ENCODE data around the gene PC.
"Not testable (repeated sequence)": the region's sequence is repeated elsewhere in the genome, so short reads cannot be mapped to it uniquely, and the experiment has no call there.

The PC gene

DNA sequence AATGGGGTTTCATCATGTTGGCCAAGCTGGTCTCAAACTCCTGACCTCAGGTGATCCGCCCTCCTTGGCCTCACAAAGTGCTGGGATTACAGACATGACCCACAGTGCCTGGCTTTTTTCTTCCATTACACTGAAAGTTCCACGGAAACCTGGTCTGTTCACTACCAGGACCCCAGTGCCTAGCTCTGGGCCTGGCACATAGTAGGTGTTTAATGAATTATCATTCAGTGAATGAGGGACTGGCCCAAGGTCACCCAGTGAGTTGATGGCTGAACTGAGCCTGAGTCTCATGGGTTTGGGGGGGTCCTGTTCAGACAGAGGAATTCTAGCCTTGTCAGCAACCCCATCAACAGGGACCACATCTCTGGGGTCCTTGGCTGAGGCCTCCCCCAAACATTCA, 20.0 kb upstream of the PC start:
- DNase-seq: no peak

- no peak for DNase-seq
Observed at GRCh38 chr11:66976925-66977324, 18.7 kb upstream of the PC start.

DNA sequence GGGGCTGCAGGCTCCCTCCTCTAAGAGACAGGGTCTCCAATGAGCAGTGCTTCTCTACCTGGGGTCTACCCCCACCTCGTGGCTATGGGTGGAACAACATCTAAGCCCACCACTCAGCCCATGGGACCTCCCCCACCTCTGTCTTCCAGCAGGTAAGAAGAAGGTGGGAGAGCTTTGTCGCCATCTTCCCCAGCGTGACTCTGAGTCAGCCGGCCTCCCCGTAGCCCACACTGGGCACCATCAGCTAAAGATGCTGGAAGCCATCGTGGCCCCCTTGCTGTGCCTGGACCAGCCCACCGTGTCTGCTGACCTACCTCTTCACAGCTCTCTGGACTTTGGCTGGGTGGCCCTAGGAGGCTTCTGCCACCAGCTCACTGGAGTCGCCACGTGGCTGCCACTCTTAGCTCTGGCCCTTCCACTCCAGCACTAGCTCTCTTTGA, 17.9 kb upstream of the PC start:
- no peak for DNase-seq

DNA sequence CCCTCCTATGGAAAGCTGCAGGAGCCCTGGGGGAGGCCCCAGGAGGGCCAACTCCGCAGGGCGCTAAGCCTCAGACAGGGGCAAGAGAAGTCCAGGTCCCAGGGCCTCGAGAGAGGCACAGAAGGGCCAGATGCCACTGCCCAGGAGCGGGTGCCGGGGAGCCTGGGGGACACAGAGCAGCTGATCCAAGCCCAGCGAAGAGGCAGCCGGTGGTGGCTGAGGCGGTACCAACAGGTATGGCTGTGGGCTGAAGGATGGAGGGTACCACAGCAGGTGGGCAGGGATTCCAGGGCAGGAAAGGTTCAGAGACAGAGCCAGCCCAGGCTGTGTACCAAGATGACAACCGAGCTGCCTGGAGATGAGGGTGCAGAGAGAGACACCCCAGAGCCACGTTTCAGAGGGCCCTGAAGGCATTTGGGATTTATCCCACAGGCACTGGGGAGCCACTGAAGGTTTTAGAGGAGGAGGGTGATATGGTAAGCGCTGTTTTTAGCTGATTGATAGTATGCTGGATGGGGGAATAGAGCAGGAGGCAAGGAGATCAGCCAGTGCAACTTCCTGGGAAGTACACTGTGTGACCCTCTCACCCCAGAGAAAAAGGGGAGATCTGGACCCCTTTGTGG, 17.3 kb upstream of the PC start:
- DNase-seq: no peak

DNA sequence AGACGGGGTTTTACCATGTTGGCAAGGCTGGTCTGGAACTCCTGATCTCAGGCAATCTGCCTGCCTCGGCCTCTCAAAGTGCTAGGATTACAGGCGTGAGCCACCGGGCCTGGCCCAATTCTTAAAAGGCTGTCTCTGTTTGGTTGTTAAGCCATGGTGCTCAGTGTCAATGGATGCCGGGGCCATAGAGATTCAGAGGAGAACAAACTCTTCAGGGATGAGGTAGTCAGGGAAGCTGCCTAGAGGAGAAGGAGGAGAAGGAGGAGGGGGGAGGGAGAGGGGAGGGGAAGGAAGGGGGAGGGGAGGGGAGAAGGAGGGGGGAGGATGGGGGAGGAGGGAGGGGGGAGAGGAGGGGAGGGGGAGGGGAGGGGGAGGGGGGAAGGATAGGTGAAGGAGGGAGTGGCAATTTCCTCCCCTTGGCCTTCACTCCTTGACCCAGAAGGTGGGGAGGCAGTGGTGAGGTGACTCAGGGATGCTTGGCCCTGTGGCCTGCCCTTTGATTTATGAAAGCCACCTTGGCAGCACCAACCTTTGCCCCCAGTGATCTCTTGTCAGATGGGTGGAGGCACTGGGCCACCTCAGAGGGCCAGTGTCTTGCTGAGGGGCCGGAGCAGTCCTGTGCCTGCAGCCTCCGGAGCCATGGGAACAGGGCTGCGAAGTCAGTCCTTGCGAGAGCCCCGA, 16.7 kb upstream of the PC start, which contains the start of gene C11orf86:
TSS of gene C11orf86 (plus strand) at position 581 of the 681 bp plus-strand sequence. CDS start at position 640, 59 bp downstream.
- no peak for DNase-seq

GRCh38 chr11:66973956-66974580, 15.9 kb upstream of the PC start:
- DNase-seq: no peak

GRCh38 chr11:66971488-66971887, 13.3 kb upstream of the PC start:
- no peak for DNase-seq

DNA sequence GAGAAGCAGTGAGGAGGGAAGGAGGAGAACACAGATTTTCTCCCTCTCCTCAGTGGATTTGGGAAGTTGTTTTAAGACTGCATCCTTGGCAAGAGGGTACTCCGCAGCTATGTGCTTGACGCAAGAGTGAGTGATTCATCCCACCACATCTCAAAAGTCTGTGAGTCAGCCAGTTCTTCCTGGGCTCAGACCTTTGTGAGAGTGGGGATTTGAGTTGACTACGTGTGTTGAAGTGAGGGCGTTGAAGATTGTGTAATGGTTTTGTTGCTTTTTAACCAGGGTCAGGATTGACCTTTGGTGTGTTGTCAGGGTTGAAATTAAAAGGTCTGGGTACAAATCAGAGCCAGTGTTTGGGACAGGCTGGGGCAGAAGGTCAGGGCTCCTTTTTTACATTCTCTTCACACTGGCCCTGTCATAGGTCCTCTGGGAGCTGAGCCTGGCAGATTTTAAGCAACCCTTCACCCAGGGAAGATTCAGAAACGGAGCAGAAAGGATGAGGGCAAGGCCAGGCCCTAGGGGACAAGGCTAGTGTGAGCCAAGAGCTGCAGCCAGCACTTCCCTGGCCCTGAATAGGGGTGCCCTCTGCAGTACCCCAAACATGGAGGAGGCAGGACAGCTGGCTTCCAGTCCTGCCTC, 12.7 kb upstream of the PC start:
- peak; percentile 77 for DNase-seq

DNA sequence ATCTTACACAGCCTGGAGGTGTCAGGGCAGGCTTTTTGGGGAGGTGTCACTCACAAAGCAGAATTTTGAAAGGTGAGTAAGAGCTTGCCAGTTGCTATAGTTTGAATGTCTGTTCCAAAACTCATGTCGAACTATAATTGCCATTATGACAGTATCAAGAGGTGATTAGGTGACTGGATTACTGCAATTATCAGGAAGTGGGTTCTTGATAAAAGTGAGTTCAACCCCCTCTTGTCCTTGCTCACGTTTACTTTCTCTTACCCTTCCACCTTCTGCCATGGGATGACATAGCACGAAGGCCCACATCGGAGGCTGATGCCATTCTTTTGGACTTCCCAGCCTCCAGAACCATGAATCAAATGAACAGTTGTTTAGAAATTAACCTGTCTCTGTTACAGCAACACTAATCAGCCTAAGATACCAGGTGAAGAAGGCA, 12.2 kb upstream of the PC start:
- no peak for DNase-seq

DNA sequence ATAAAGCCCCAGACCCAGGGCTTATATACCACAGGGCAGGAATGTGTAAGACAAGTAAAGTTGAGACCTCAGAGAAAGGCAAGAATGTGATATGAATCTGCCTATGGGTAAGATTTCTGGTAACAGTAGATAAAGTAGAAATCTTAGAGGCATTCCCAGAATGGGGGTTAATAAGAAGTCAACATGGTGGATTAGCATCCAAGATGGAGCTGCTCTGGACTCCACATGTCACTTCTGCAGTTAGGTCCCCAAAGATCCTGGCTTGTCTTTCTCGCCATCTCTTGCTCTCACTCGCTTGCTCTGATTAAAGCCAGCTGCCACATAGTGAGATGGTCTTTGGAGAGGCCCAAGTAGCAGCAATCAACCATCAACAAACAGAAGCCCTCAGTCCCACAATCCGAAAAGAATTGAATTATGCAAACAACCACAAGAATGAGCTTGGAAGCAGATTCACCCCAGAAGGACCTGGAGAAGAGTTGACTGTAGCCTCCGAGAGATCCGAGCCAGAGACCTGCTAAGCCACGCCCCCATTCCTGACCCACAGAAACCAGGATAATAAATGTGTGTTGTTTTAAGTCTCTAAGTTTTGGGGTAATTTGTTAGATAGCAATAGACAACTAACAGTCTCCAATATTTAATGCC, 11.5 kb upstream of the PC start:
- DNase-seq: no peak

DNA sequence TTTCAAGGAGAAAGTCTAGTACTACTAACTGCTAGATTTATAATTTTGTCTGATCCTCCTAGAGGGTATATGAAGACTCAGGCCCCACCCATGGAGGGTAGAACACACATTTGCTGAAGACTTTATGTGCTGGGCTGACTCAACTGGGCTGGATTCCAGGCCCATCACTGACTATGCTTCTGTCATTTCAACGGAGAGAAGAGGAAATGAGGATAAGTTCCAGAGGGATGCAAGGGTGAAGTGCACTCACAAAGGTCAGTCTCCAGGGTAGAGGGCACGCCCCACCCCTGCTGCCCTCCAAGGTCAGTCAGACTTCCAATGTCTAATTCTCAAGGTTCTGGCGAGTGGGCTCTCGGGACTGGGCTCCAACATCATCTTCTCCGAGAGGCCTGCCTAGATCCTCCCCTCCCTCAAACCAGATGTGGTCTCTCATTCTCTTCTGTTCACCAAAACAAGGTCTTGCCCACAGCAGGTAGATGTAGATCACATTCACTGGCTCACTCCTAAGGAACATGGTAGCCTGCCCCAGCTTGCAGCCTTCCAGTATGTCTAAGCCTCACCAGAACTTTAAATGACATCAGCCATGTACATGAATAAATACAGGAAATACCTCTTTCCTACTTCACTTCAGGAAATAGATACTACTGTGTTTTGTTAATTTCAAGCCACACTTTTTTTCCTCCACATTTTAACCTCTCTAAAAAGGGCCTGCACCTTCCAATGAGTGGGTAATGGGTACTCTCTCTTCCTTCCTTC, 9.7 kb upstream of the PC start:
- DNase-seq: no peak

DNA sequence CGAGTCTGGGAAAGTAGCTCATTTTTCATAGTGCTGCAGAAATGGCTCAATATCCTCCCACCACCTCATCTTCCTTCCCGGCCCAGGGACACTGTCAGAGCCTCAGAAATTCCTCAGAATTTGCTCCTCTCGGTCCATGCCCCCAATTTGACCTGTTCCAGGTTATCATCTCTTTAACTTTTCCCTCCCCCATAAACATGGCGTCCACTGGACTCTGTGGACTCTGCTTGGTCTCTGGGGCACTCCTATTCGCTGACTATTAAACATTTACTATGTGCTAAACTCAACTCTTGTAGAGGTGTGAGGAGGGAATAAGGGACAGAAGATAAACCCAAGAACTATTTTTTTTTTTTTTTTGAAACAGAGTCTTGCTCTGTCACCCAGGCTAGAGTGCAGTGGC, 8.2 kb upstream of the PC start:
- no peak for DNase-seq

- no peak for DNase-seq
Observed at GRCh38 chr11:66964495-66964894, 6.3 kb upstream of the PC start.

GRCh38 chr11:66962801-66963200, 4.6 kb upstream of the PC start:
- no peak for DNase-seq

DNA sequence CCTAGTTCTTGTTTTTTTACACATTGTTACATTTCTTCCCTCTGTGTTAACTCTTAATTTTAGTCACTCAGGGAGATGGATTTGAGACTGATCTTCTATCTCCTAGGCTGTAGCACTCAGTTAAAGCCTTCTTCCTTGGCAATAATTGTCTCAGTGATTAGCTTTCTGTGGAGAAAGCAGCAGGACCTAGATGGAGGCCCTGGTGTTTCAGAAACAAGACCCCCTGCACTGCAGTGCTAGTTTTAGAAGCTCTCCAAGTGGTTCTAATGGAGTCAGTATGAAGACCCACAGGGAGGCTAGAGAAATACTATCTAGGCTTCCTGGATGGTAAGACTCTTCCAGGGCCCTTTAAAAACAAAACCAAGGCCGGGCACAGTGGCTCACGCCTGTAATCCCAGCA, 4.1 kb upstream of the PC start:
- DNase-seq: no peak

GRCh38 chr11:66961691-66962213, 3.6 kb upstream of the PC start:
- DNase-seq: not testable (repeated sequence)

GRCh38 chr11:66958956-66959274, 732 bp upstream of the PC start:
- DNase-seq: no peak

DNA sequence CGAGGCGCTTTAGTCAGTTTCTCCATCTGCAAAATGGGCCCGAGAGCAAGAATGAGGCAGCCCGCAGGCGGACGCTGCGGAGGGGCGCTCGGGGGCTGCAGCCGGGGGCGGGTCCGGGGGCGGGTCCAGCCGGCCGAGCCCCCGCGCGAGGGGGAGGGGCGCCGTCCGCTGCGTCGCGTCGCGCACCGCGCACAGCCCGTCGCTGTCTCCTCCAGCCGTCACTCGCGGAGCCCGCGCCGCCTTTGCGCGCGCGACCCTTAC, 282 bp downstream of the PC start:
- no peak for DNase-seq

DNA sequence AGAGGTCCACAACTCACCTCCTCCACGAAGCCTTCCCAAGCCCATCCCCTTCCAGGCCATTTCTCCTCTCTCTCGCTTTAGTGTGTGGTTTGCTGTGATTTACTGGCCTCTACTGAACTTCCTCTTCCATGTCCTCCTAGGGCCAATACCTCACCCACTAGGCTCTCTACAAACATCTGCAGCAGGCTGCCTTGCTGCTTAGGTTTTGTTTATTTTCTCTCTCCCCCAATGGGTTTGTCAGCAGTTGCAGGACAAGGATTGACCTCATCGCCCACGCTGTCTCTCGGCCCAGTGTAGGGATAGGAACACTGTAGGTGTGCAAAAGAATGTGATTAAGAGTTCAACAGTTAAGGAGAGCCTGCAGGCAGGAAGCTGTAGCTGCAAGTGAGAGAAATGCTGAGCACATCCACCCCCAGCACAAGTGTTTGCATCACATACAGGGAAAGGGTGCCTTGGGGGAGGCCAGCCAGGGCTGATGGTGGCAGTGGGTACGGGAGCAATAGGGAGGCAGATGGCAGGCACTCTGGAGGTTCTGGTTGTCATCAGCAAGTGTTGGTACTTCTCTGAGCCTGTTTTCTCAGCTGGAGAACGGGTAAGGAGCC, 1.4 kb downstream of the PC start:
- no peak for DNase-seq

GRCh38 chr11:66953081-66953833, 4.9 kb downstream of the PC start:
- DNase-seq: no peak

GRCh38 chr11:66951927-66952337, 6.3 kb downstream of the PC start:
- no peak for DNase-seq

DNA sequence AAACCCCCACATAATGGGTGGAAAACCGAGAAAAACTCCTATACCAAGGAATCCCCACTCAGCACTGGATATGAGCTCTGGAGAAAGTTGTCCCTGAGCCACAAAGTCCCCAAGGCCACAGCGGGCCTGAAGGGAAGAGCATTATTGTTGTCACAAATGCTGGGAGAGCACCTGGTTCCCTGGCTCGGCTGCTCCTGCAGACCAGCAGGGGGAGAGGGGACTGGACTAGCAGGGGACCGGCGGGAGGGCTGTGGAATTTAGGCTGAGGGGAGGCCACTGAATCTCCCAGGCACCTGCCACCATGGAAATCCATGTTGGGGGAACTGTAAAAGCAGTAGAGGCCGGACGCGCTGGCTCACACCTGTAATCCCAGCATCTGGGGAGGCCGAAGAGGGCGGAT, 7.0 kb downstream of the PC start:
- no peak for DNase-seq

All from activated CD4-positive, alpha-beta T cell treated with anti-CD3 and anti-CD28 coated beads, Interleukin-2, amount 50 U/mL, for 16 hours (primary cell).